Mucosa of descending colon (tissue), 3 donors: ENCODE results near the gene KLF15. TPM values are rescaled to one million over a fixed set of nuclear protein-coding genes. Genes with fewer than 3 reads are reported as not detected.

Source experiments
- ATAC-seq: fragments of 200-7000 bp; cut with Tn5 transposase; one replicate; pipeline ENCODE4 v1.9.1; 2020; ENCODE audit warnings: mild to moderate bottlenecking, moderate library complexity
- DNase-seq, 3 donors: peaks; one replicate each; pipeline ENCODE4 v3.0.0-alpha.2; 2020
- H3K36me3 ChIP-seq: fragments of 200-600 bp; one replicate; pipeline ENCODE4 v1.8.0; 2021; ENCODE audit warnings: low read depth, mild to moderate bottlenecking
- H3K4me1 ChIP-seq: fragments of 200-600 bp; one replicate; pipeline ENCODE4 v1.8.0; 2021; ENCODE audit warnings: low read depth, mild to moderate bottlenecking
- H3K4me3 ChIP-seq: fragments of 200-600 bp; one replicate; pipeline ENCODE4 v1.8.0; 2021; ENCODE audit warnings: mild to moderate bottlenecking
- H3K9me3 ChIP-seq: fragments of 200-600 bp; one replicate; pipeline ENCODE4 v1.8.0; 2021; ENCODE audit warnings: mild to moderate bottlenecking
- CTCF ChIP-seq: fragments of 200-600 bp; IDR thresholded peaks from one replicate; pipeline ENCODE4 v1.8.0; 2022; ENCODE audit warnings: antibody characterized with exemption, mild to moderate bottlenecking
- intact Hi-C, 2 donors: fragments of 100-400 bp; cut with DNase I in 1 of 2; cut with micrococcal nuclease in 1 of 2; formaldehyde crosslinking; loops; one replicate each; pipeline versions ENCODE4 v1.11.0 to v1.11.1; 2022; cut with DNase I, micrococcal nuclease
- total RNA-seq, 3 donors: library from RNA; stranded (reverse); fragmentation: NEBNext Ultra II Directional in 2 of 3; extraction: Animal tissue kit (Norgen Biotek cat#: 25700) in 2 of 3; gene quantifications; one replicate each; pipeline versions ENCODE4 v1.2.1 to v1.2.4, GENCODE V29; 2021 to 2023
- donor health status: DM: no; HTN: no; CAD: no; lungs with moderate emphysema.
- donor health status: DM: no; HTN: no; CAD: no.
- donor health status: DM: no; HTN: yes; CAD: no.

The KLF15 gene
- total RNA-seq, 3 donors from 2014 or later = 1.3 to 21.9 (median 2.0) TPM

GRCh38 chr3:126309861-126310655, 47.1 kb downstream of the KLF15 start:
- intact Hi-C loops = no loop called here
- no peaks in the 10 kb centered on the region for H3K9me3 ChIP-seq
- no peaks in the 10 kb centered on the region for H3K4me1 ChIP-seq
- ATAC-seq = no peak
- no peak for DNase-seq
- no peak overlapping the region for H3K4me3 ChIP-seq
- no peak for TF ChIP-seq CTCF
- H3K36me3 ChIP-seq = no peaks in the 10 kb centered on the region

- H3K9me3 ChIP-seq = no peaks in the 10 kb centered on the region
- no peak for DNase-seq
- intact Hi-C loops = no loop called here
Observed at GRCh38 chr3:126309165-126309564, 48.0 kb downstream of the KLF15 start.

GRCh38 chr3:126308394-126309125, 48.6 kb downstream of the KLF15 start:
- no peak overlapping the region for H3K4me3 ChIP-seq
- DNase-seq (no peak), ATAC-seq (no peak)
- H3K9me3 ChIP-seq = no peaks in the 10 kb centered on the region
- no peaks in the 10 kb centered on the region for H3K4me1 ChIP-seq
- no peaks in the 10 kb centered on the region for H3K36me3 ChIP-seq
- no peak for TF ChIP-seq CTCF
- intact Hi-C loops = no loop called here

More at GRCh38 chr3:126309165-126309564, 48.0 kb downstream of the KLF15 start:
- ATAC-seq = no peak
- Histone ChIP-seq H3K36me3 (no peaks in the 10 kb centered on the region), H3K4me1 (no peaks in the 10 kb centered on the region), H3K4me3 (no peak overlapping the region)
- no peak for TF ChIP-seq CTCF

DNA sequence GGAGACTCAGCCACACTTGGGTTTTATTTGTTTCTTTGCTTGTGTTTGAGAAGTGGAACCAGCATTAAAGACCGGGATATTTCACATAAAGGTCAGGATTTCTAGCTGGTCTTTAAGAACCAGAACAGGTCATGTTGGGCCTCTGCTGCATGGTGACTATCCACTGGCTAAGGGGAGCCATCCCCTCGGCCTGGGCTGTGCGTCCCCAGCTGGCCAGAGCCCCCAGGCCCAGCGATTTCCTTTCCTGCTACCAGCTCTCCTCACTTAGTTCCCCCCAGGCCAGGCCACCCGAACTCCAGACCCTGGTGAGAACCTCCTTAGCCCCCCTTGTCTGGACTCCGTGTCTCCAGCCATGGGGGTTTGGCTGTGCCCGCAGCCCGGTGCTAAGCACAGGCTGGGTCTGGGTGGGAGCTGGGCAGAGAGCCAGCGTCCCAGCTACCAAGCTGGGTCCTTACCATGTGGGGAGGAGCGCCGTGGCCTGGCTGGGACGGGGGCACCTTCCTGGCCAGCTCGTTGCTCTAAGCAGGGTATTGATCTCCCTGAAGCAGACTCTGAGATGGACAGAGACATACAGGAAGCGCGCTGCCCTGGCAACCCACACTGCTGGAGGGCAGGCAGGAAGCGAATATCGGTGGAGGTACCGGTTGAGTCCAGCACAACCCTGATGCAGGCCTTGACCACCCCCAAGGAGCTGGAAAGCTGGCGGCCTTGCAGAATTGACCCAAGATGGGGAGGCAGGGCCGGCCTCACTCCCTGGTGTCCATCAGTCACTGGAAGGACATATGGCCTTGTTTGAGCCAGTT, 49.4 kb downstream of the KLF15 start:
- no peaks in the 10 kb centered on the region for H3K36me3 ChIP-seq
- no peak for TF ChIP-seq CTCF
- ATAC-seq (no peak), DNase-seq (no peak)
- no peak overlapping the region for H3K4me3 ChIP-seq
- H3K4me1 ChIP-seq = no peaks in the 10 kb centered on the region
- H3K9me3 ChIP-seq = peaks cover 4% of the 10 kb centered on the region
- intact Hi-C loops = no loop called here

GRCh38 chr3:126306888-126307482, 50.2 kb downstream of the KLF15 start:
- Histone ChIP-seq H3K4me1 (no peaks in the 10 kb centered on the region), H3K36me3 (no peaks in the 10 kb centered on the region), H3K4me3 (no peak overlapping the region), H3K9me3 (peaks cover 4% of the 10 kb centered on the region)
- no peak for ATAC-seq
- TF ChIP-seq CTCF = no peak
- intact Hi-C loops = no loop called here
- DNase-seq = no peak
